H1 (cell line): ENCODE results near the gene PRKCH. TPM values are rescaled to one million over a fixed set of nuclear protein-coding genes. Genes with fewer than 3 reads are reported as not detected.

Source experiments
- CTCF ChIA-PET: fragments of 300-600 bp; sonication (Branson Sonifier 250); formaldehyde crosslinking; loops from one replicate; lab custom pipeline; 2021; ENCODE audit not compliant: partially characterized antibody; lab: Charles Lee
- POLR2A ChIA-PET: fragments of 300-600 bp; sonication (Branson Sonifier 250); formaldehyde crosslinking; loops from one replicate; lab custom pipeline; 2021; ENCODE audit warnings: inconsistent platforms; ENCODE audit not compliant: partially characterized antibody; lab: Charles Lee
- DNase-seq, 2 experiments: peaks; one replicate each; pipeline versions ENCODE4 v3.0.0 to v3.0.0-alpha.2; 2010 to 2022; ENCODE audit warnings: low spot score in 2 of 2, low read depth in 1 of 2, mixed read lengths in 1 of 2
- FAIRE-seq: peaks from 2 replicates; lab custom pipeline; 2011; peaks lifted over from hg19 to GRCh38; lab: Jason Lieb, UNC
- H2AFZ ChIP-seq: 2 replicates; pipeline ENCODE4 v1.8.1; 2012; ENCODE audit warnings: low read length, inconsistent platforms
- H2AK5ac ChIP-seq: 2 replicates; pipeline ENCODE4 v1.6.1; 2013; ENCODE audit warnings: low read depth, low read length
- H2BK120ac ChIP-seq: replicated peaks from 2 replicates; pipeline ENCODE3; 2013; ENCODE audit warnings: low read depth, low read length, inconsistent platforms
- H2BK12ac ChIP-seq: 2 replicates; pipeline ENCODE4 v1.6.1; 2013; ENCODE audit warnings: low read depth, low read length
- H2BK15ac ChIP-seq: 2 replicates; pipeline ENCODE4 v1.6.1; 2013; ENCODE audit warnings: low read length
- H2BK20ac ChIP-seq: 2 replicates; pipeline ENCODE4 v1.6.1; 2013; ENCODE audit warnings: low read length
- H2BK5ac ChIP-seq: 2 replicates; pipeline ENCODE4 v1.6.1; 2013; ENCODE audit warnings: low read depth, low read length
- H3K14ac ChIP-seq: 2 replicates; pipeline ENCODE4 v1.6.1; 2013; ENCODE audit warnings: inconsistent platforms; ENCODE audit not compliant: insufficient read length
- H3K18ac ChIP-seq: 2 replicates; pipeline ENCODE4 v1.6.1; 2013; ENCODE audit warnings: low read length; ENCODE audit errors: extremely low read depth
- H3K23ac ChIP-seq: 2 replicates; pipeline ENCODE4 v1.6.1; 2013; ENCODE audit warnings: inconsistent platforms; ENCODE audit not compliant: insufficient read length
- H3K23me2 ChIP-seq: 2 replicates; pipeline ENCODE4 v1.6.1; 2013; ENCODE audit warnings: low read depth, low read length
- H3K27ac ChIP-seq: 2 replicates; pipeline ENCODE4 v1.6.1; 2011; ENCODE audit warnings: low read depth, low read length, inconsistent platforms
- H3K27me3 ChIP-seq, 4 experiments: replicated peaks in 1 of 4; 1 replicate in 1 of 4; 2 replicates in 3 of 4; pipeline versions ENCODE4 v1.6.1 to v1.8.1; 2011 to 2013; ENCODE audit warnings: low read length in 3 of 4, mild to moderate bottlenecking in 3 of 4, inconsistent platforms in 2 of 4, mixed read lengths in 2 of 4, moderate library complexity in 1 of 4; ENCODE audit not compliant: control insufficient read depth in 3 of 4, insufficient read depth in 3 of 4; ENCODE audit errors: extremely low read depth in 1 of 4
- H3K36me3 ChIP-seq, 4 experiments: 2 replicates each; pipeline versions ENCODE4 v1.6.1 to v1.8.1; 2011 to 2013; ENCODE audit warnings: mild to moderate bottlenecking in 4 of 4, low read length in 3 of 4, moderate library complexity in 2 of 4, control low read depth in 1 of 4, inconsistent platforms in 1 of 4; ENCODE audit not compliant: insufficient read depth in 4 of 4, control insufficient read depth in 2 of 4
- H3K4ac ChIP-seq: replicated peaks from 2 replicates; pipeline ENCODE3; 2013; ENCODE audit warnings: low read length, low read depth, mixed read lengths, inconsistent platforms; ENCODE audit not compliant: insufficient read length
- H3K4me1 ChIP-seq, 4 experiments: replicated peaks in 1 of 4; 1 replicate in 1 of 4; 2 replicates in 3 of 4; pipeline versions ENCODE4 v1.6.1 to v1.8.1; 2011 to 2013; ENCODE audit warnings: low read length in 3 of 4, inconsistent platforms in 2 of 4, mixed read lengths in 1 of 4; ENCODE audit not compliant: insufficient read depth in 4 of 4, control insufficient read depth in 3 of 4
- H3K4me2 ChIP-seq, 2 experiments: 2 replicates each; pipeline versions ENCODE4 v1.6.1 to v1.8.1; 2011 to 2013; ENCODE audit warnings: low read depth in 2 of 2, low read length in 2 of 2, control low read depth in 1 of 2, inconsistent platforms in 1 of 2, mild to moderate bottlenecking in 1 of 2; ENCODE audit not compliant: insufficient read depth in 1 of 2
- H3K4me3 ChIP-seq, 4 experiments: fragments of 200-600, 300-600 bp in 1 of 4; sonication (generic), shearing (Covaris generic), sonication (Bioruptor Twin) in 1 of 4; 2 replicates each; pipeline versions ENCODE4 v1.5.1 to v1.8.1; 2011 to 2016; ENCODE audit warnings: low read length in 4 of 4, low read depth in 3 of 4, control low read depth in 2 of 4, inconsistent platforms in 2 of 4, mild to moderate bottlenecking in 2 of 4, mixed read lengths in 1 of 4, moderate library complexity in 1 of 4; ENCODE audit not compliant: insufficient read depth in 2 of 4; ENCODE audit errors: extremely low read depth in 1 of 4
- H3K56ac ChIP-seq: replicated peaks from 2 replicates; pipeline ENCODE3; 2013; ENCODE audit warnings: low read depth, mild to moderate bottlenecking, mixed read lengths, low read length, inconsistent platforms; ENCODE audit not compliant: insufficient read length
- H3K79me1 ChIP-seq: 2 replicates; pipeline ENCODE4 v1.6.1; 2013; ENCODE audit warnings: low read depth, low read length, control low read depth
- H3K79me2 ChIP-seq, 2 experiments: 2 replicates each; pipeline versions ENCODE4 v1.6.1 to v1.8.1; 2012 to 2013; ENCODE audit warnings: low read length in 2 of 2, mild to moderate bottlenecking in 2 of 2, inconsistent platforms in 1 of 2; ENCODE audit not compliant: insufficient read depth in 2 of 2, control insufficient read depth in 1 of 2
- H3K9ac ChIP-seq, 4 experiments: replicated peaks in 1 of 4; 1 replicate in 1 of 4; 2 replicates in 3 of 4; pipeline versions ENCODE4 v1.6.1 to v1.8.1; 2011 to 2013; ENCODE audit warnings: low read depth in 3 of 4, low read length in 3 of 4, control low read depth in 2 of 4, mild to moderate bottlenecking in 2 of 4, moderate library complexity in 2 of 4, inconsistent platforms in 1 of 4; ENCODE audit errors: extremely low read depth in 1 of 4
- H3K9me3 ChIP-seq, 2 experiments: 2 replicates each; pipeline versions ENCODE4 v1.6.1 to v1.8.1; 2012 to 2013; ENCODE audit warnings: mild to moderate bottlenecking in 2 of 2, moderate library complexity in 2 of 2, control low read depth in 1 of 2, inconsistent platforms in 1 of 2, low read depth in 1 of 2, low read length in 1 of 2, mixed read lengths in 1 of 2; ENCODE audit not compliant: insufficient read depth in 2 of 2
- H4K20me1 ChIP-seq, 2 experiments: replicated peaks in 1 of 2; 2 replicates each; pipeline versions ENCODE3 to v1.8.1; 2011 to 2013; ENCODE audit warnings: inconsistent platforms in 2 of 2, low read length in 2 of 2, mild to moderate bottlenecking in 1 of 2; ENCODE audit not compliant: insufficient read depth in 2 of 2, control insufficient read depth in 1 of 2
- H4K5ac ChIP-seq: 2 replicates; pipeline ENCODE4 v1.6.1; 2013; ENCODE audit warnings: low read length, low read depth, mixed read lengths, inconsistent platforms; ENCODE audit not compliant: insufficient read length
- H4K8ac ChIP-seq: 2 replicates; pipeline ENCODE4 v1.8.0; 2013; ENCODE audit warnings: mild to moderate bottlenecking, moderate library complexity, low read length, inconsistent platforms; ENCODE audit not compliant: insufficient read depth; ENCODE audit errors: extremely low read depth
- H4K91ac ChIP-seq: replicated peaks from 2 replicates; pipeline ENCODE3; 2013; ENCODE audit warnings: low read length, mixed read lengths, inconsistent platforms; ENCODE audit not compliant: insufficient read length
- BACH1 ChIP-seq: IDR thresholded peaks from 2 replicates; pipeline ENCODE4 v1.6.1; 2012; ENCODE audit warnings: low read length, improper control_type of control experiment
- BCL11A ChIP-seq, 2 experiments: IDR thresholded peaks; one replicate each; pipeline ENCODE4 v1.6.1; 2011; ENCODE audit warnings: low read depth in 2 of 2, low read length in 2 of 2, mild to moderate bottlenecking in 2 of 2
- RFX5 ChIP-seq: IDR thresholded peaks from 2 replicates; pipeline ENCODE4 v1.6.1; 2011; ENCODE audit warnings: low read depth, low read length, improper control_type of control experiment, borderline replicate concordance
- ZNF274 ChIP-seq: IDR thresholded peaks from 2 replicates; pipeline ENCODE4 v1.7.0; 2012; ENCODE audit warnings: low read length, borderline replicate concordance; ENCODE audit errors: extremely low read depth
- WGBS, 2 experiments: shearing (Covaris generic) in 1 of 2; methylation state at CpG; one replicate each; pipeline versions ENCODE4 v1.1.6 to v1.1.7; 2013 to 2015; ENCODE audit warnings: low lambda C conversion rate in 2 of 2, mixed read lengths in 2 of 2, inconsistent platforms in 1 of 2, low coverage in 1 of 2, missing lambda C conversion rate in 1 of 2; ENCODE audit not compliant: insufficient replicate concordance in 2 of 2, insufficient coverage in 1 of 2, insufficient read length in 1 of 2; ENCODE audit errors: extremely low coverage in 1 of 2, missing lambda C conversion rate in 1 of 2; 5-methylcytosine and 5-hydroxymethylcytosine counted together
- polyA plus RNA-seq, 7 experiments: library from polyadenylated mRNA; depleted of rRNA in 3 of 7; stranded (reverse) in 5 of 7; unstranded in 2 of 7; fragments of >200 nt in 5 of 7; fragments of 200-250 nt in 2 of 7; gene quantifications; 1 replicate in 5 of 7; 2 replicates in 1 of 7; 4 replicates in 1 of 7; pipeline versions ENCODE4 v1.2.1 to v1.2.3, GENCODE V29; 2011 to 2013; ENCODE audit warnings: missing spikeins in 2 of 7, mixed read lengths in 2 of 7
- total RNA-seq: library from RNA; stranded (reverse); fragmentation: NEBNext Ultra II Directional; extraction: Animal tissue kit (Norgen Biotek cat#: 25700); gene quantifications from 2 replicates; pipeline ENCODE4 v1.2.1, GENCODE V29; 2021

The PRKCH gene
- total and polyA plus RNA-seq, 2 of the 8 experiments (the other 6 are each of a cell fraction or from before 2014, with no cell fraction given) = 6.4 to 7.0 TPM

DNA sequence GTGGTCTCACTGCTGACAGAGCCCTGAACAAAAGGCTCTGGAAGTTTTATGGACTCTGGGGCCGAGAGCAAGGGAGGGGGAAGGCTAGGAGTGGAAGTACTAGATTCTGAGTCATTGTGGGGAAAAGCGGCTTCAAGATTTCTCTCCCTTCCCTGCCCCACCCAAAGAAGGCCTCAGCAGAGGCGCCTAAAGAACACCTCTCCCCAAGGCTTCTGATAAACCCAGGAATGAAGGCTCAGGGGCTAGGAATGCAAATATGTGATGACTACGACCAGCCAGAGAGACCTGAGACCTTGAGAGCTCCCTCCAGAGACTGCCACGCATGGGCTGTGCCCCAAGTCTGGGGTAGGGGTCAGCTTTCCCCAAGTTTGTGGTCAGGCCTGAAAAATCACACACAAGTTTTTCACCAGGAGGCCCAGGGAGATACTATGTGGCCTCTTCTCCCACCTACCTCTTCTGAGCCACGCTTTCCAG lies 243.3 kb downstream of the PRKCH start:
- Histone ChIP-seq H3K4ac (no peak overlapping the region), H3K79me1 (no peaks in the 10 kb centered on the region; the same call in 1 of the 2 replicates), H3K4me1 (peaks cover 12 to 22% (median 16%) of the 10 kb centered on the region in 4 experiments), H2BK20ac (no peak overlapping the region), H4K8ac (no peak overlapping the region), H3K36me3 (no peaks in the 10 kb centered on the region), H2AFZ (peak overlapping the region; percentile 35; the same call in 1 of the 2 replicates), H3K79me2 (no peaks in the 10 kb centered on the region), H2BK12ac (0 out of 2 replicates have a peak overlapping the region, but pooled peaks have one; percentile 54), H3K27me3 (peaks cover 0 to 6% (median 2%) of the 10 kb centered on the region in 4 experiments; a peak in 4 of 7 replicates), H3K4me2 (no peak overlapping the region), H3K14ac (no peak overlapping the region), H3K27ac (no peak overlapping the region), H3K9me3 (no peaks in the 10 kb centered on the region), H3K4me3 (no peak overlapping the region), H3K23me2 (peaks cover 7% of the 10 kb centered on the region; the same call in 1 of the 2 replicates), H3K56ac (no peak overlapping the region), H3K9ac (no peak overlapping the region), H4K5ac (no peak overlapping the region), H2BK15ac (no peak overlapping the region), H4K91ac (no peak overlapping the region), H2BK5ac (no peak overlapping the region), H2AK5ac (no peak overlapping the region), H2BK120ac (no peak overlapping the region), H3K23ac (no peak overlapping the region), H4K20me1 (no peaks in the 10 kb centered on the region), H3K18ac (peak overlapping the region; percentile 3)
- POLR2A ChIA-PET = no interaction called here
- CTCF ChIA-PET = interaction anchor here (0.6 to 0.8 kb wide), 3 partner anchors 9 to 65 kb away, joined by 3 to 5 read pairs (median 3); no protein-coding TSS in a partner anchor
- WGBS, 2 experiments = 75% methylated on average over 6 of the region's 6 CpGs; no CpG with 5 or more reads in 1 of the 2 experiments
- FAIRE-seq (no peak), DNase-seq (no peak)
- TF ChIP-seq RFX5 (no peak), ZNF274 (no peak), BACH1 (no peak), BCL11A (IDR thresholded peaks at IDR 0.05; ENCODE audit: low read depth in 2 of 2, low read length in 2 of 2) (no peak)
